CD4-positive, alpha-beta T cell treated with Interleukin-10 for 1 hour (primary cell): ENCODE results near the gene DRP2.
A peak's percentile ranks its signal among the peaks of the same experiment; 100 is the strongest.
"Not testable (repeated sequence)": the region's sequence is repeated elsewhere in the genome, so short reads cannot be mapped to it uniquely, and the experiment has no call there.

Experiments
- DNase-seq: peaks from one replicate; pipeline ENCODE4 v3.0.0-alpha.2; 2020

Gene DRP2, protein sequence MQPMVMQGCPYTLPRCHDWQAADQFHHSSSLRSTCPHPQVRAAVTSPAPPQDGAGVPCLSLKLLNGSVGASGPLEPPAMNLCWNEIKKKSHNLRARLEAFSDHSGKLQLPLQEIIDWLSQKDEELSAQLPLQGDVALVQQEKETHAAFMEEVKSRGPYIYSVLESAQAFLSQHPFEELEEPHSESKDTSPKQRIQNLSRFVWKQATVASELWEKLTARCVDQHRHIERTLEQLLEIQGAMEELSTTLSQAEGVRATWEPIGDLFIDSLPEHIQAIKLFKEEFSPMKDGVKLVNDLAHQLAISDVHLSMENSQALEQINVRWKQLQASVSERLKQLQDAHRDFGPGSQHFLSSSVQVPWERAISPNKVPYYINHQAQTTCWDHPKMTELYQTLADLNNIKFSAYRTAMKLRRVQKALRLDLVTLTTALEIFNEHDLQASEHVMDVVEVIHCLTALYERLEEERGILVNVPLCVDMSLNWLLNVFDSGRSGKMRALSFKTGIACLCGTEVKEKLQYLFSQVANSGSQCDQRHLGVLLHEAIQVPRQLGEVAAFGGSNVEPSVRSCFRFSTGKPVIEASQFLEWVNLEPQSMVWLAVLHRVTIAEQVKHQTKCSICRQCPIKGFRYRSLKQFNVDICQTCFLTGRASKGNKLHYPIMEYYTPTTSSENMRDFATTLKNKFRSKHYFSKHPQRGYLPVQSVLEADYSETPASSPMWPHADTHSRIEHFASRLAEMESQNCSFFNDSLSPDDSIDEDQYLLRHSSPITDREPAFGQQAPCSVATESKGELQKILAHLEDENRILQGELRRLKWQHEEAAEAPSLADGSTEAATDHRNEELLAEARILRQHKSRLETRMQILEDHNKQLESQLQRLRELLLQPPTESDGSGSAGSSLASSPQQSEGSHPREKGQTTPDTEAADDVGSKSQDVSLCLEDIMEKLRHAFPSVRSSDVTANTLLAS

DNA sequence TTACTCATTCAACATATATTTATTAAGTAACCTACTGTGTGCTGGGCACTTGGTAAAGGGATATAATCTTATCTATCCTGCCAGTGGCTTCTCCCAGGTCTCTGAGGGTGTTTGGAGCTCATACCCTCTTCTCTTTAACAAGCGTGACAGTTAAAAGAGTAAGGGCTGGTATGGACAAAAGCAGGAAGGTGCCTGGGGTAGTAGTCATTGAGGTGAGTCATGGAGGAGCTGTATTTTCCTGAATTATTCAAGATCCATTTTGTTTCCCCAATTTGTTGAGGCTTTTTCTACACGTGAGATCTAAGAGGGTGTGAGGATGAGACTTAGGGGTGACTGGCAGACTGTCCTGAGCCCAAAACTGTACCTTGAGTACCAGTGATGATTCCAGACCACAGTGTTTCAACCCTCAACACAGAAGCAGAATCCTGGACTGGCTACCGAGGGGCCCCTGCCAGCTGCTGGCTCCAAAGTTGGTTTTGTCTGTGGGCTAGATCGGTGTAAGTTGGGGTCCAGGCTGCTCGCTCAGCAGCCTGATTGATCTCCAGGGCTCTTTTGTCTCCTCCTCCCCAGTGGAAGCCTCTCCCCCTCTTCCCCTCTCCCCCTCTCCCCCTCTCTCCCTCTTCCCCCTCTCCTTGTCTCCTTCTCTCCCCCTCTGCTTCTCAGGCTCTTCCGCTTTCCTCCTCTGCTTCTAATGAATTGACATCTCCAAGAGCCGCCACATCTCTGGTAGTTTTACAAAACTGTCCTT is at the start of gene DRP2:
Gene DRP2 (plus strand): TSS at position 671 of the 748 bp plus-strand sequence. CDS start 11,862 bp downstream, outside the sequence.
- no peak for DNase-seq

DNA sequence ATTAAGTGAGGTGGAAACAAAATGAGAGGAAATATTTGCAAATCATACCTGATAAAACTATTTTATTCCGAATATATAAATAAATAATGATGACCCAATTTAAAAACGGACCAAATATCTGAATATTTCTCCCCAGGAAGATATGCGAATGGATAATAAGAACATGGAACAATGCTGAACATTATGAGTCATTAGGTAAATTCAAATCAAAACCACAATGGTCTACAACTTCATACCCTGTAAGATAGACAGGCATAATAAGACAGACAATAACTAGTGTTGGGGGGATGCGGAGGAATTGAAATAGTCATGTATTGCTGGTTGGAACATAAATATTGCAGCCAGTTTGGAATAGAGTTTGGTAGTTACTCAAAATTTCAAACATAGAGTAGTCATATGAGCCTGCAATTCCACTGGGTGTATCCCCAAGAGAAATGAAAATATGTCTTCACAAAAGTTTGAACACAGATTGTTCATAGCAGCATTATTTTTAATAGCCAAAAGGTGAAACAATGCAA is 47.6 kb upstream of the DRP2 start:
- no peak for DNase-seq

DNA sequence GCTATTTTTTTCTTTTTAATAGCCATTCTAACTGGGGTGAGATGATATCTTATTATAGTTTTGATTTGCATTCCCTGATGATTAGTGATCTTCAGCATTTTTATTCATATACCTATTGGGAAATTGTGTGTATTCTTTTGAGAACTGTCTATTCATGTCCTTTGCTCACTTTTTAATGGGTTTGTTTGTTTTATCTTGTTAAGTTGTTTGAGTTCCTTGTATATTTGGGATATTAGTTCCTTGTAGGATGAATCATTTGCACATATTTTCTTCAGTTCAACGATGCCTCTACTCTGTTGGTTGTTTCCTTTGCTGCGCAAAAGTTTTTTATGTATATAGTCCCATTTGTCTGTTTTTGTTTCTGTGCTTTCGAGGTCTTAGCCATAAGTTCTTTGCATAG is 43.1 kb upstream of the DRP2 start:
- no peak for DNase-seq

DNA sequence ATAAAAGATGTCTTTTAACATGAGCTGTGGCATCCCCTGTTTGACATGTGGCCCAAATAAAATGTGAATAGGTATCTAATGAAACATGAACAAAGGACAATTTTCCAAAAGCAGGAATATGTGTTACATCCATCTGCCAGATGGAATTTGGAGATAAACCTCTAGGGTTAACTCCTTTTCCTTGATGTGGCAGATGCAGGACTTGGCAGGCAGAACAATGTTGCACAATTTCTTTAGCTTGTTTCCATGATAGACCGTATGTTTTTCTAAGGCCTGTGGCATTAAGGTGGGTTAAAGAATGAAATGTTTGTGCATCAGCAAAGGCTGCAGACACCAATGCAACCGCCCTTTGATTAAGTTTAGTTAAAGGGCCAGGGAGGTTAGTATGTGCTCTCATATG is 34.7 kb upstream of the DRP2 start:
- not testable (repeated sequence) for DNase-seq

DNA sequence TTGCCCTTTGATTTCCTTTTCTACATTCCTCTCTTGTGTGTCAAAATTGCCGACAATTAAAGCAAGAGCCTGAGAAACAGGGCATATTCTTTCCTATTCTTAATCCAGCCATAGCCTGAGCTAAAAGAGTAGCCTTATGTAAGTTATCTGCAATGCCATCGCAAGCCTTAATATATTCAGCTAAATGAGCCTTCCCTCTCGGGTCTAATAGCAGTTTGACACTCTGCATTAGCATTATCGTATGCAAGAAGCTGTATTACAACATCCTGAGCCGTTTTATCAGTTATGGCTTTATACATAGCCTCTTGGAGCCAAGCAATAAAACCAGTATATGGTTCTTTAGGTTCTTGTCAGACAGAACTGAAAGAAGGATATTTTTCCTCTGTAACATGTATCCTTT is 31.6 kb upstream of the DRP2 start:
- not testable (repeated sequence) for DNase-seq

DNA sequence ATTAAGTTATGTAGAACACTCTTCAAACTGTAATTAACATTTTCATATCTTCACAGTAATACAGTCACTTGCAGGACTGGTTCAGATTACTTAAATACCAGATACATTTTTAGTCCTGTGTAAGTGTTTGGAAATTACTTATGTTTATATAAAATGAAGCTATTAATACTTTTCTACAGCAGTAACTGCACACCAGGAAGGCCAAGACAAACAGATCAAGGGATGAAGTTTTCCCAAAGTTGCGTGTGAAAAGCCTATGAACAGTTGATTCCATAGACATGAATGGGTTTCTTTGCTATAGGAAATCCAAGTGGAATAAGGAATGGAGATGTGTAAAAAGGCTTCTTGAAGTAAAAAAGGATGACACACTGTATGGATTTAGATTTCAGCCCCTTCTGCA is 28.9 kb upstream of the DRP2 start:
- DNase-seq = no peak

DNA sequence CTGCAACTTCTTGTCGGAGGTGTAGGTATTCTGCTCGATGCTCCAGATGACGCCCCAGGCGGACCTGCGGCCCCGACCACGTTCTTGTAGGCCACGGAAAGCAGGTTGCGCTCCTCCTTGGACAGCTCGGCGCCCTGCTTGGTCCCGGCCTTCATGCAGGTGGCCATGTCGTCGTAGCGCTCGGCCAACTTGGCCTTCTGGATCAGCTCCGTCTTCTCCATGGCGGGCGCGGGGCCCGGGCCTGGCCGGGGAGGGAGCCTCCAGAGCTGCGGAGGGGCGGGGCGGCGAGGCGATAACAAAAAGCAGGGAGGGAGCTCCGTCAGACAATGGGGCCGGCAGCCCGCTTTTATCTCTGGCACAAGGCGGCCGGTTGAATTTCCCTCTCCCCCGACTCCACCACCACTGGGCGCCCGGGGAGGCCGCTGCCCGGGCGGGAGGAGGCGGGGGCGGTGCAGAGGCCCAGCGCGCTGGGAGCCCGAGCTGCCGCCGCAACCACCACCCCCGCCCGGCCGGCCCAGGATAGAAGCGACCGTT is 28.3 kb upstream of the DRP2 start:
- no peak for DNase-seq

DNA sequence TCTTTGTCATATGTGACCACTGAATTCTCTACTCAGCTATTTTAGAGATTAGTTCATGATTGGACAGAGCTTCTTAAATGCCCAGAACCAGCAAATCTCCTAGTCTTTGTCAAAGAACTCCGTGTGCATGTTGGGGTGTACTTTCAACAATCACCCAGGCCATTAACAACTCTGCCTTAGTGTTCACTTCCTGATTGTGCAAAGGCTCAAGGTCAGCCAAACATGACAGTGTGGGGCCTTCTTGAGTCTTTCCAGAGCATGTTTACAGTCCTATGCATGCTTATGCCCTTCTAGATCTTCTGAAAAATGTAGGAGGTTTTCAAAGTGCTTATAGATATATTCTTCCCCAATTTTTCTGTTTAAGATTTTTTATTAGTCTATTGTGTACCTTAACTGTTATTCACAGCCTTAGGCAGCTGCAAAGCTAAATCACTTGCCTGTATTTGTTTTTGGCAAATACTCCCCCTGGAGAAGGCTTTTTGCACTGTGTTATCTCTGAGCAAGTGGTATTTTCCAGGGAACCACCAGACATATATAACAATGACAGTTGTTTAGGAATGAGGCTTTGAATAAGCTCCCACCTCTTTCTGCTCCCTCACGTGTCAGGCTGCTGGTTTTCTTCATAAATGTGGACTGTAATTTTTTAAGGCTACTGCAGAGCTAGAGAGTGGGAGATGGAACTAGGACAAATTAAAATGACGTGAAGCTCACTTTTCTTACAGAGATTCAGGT is 24.0 kb upstream of the DRP2 start:
- DNase-seq = no peak

DNA sequence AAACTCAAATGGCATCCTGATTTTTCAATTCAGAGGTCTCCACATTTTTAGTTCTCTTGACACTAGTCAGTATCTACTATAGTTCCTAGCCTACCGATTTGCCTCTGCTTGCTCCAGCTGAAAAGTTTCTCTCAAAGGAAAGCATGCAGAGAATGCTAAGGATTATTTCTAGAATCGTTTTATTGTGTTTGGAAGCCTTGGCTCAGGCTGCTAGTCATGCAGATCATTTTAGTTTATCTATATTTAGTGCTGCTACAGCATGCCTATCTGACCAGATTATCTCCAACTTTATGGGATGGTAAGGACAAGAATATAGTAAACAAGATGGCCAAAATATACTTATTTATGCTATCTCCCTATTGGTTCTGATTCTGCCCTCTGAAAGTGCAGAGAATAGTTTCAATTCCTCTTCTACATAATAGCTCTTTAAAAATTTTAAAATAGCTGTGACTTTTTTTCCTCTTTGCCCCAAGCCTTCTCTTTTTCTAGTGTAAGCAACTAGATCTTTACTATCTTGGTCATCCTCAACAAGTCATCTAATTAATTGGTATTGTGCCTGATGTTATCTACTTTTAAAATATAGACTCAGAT is 15.7 kb upstream of the DRP2 start:
- no peak for DNase-seq

DNA sequence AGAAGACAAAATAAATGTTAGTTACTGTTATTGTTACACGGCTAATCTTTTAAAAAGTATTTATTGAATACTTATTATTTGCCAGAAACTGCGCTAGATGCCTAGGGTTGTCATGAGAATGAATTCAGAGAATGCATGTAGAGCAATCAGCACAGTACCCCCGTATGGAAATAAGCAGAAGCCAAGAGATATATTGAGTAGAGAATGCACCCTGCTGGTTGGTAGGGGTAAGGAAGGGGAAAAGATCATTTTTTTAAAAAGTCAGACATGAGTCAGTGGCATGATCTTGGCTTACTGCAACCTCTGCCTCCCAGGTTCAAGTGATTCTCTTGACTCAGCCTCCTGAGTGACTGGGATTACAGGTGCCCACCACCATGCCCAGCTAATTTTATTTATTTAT is 13.1 kb upstream of the DRP2 start:
- DNase-seq = peak; percentile 22

DNA sequence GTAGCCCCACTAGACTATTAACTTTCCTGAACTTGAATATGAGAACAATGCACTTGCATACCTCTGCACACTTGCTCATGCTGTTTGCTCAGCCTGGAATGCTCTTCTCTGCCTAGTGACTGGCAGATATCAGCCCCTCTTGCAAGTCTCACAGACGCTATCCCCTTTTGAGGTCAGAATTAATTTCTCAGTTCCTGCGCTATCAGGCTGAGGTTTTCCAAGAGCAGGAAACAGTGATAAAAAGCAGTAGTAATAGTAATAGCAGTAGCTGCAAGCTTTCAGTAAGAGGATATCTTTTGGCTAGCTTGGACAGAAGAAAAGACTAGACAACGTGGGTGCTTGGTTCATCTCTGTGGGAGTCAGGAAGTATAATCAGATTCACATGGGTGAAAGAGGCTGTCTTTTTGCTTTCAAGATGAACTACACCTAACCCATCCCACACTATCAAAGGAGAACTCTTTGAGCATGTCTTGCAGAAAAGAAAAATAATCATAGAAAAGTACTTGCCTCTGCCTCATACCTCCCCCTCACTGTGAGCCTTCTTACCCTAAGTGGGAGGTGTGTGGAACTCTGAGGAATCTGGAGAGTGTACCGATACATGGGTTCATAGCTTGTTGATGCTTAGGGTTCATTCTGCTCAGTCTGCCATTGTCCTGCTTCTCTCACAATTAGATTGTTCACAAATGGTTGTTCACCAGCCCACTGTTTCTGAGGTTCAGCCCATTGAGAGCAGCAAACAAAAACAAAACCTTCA is 11.3 kb upstream of the DRP2 start:
- no peak for DNase-seq

DNA sequence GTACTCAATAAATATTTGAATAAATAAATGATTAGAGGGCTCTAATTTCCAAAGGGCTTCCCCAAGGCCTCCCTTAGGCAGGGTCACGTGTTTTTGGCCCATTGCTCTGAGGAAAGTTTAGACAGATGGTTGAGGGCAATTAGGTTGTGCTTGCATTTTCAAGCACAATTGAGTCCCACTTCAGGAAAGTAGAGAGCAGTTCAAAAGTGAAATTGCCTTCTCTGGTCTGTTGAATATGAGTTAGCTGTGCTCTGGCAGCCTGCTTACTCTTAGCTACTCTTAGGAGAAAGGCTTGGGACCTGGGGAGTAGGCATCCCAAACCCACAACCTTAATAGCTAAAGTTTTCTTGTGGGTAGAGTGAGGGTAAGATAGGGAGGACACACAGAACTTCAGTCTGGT is 9.0 kb upstream of the DRP2 start:
- no peak for DNase-seq

DNA sequence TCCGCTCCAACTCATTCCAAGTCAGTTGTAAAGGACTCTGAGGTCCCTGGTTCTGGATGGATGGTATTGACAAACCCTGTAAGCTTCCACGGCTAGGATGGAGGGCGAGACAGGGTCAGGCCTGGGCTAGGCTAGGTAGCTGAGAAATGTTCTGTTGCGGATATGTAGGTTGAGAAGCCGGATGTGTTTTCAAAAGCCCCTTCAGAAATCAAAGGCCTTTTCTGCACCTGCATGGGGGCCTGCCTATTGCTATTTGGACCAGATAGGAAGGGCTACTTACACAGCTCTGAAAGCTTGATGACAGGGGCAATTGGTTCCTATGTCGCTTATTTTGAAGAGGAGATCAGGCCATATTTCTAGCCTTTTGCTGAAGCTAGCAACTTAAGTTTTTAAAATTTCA is 1.9 kb upstream of the DRP2 start:
- DNase-seq = no peak

DNA sequence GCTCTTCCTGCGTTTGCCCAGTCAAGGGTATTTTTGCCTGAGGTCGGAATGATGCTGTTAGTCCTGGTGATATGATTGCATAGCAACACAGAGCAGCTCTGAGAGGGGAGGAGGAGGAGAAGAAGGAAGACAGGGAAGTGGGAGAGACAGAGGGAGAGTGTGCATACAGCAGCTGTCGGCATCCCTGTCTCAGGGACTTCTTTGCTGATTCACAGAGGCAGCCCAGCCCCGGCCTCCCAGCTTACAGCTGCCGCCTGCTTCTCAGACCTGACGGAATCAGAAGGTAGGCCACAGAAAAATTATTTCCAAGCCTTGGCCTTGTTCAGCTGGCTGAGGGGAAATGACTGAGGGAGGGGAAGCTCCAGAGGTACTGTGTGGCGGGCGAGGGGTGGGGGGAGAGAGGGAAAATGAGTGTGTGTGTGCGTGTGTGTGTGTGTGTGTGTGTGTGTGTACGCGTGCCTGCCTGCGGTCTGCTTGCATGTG is 319 bp downstream of the DRP2 start:
- DNase-seq = peak; percentile 5

DNA sequence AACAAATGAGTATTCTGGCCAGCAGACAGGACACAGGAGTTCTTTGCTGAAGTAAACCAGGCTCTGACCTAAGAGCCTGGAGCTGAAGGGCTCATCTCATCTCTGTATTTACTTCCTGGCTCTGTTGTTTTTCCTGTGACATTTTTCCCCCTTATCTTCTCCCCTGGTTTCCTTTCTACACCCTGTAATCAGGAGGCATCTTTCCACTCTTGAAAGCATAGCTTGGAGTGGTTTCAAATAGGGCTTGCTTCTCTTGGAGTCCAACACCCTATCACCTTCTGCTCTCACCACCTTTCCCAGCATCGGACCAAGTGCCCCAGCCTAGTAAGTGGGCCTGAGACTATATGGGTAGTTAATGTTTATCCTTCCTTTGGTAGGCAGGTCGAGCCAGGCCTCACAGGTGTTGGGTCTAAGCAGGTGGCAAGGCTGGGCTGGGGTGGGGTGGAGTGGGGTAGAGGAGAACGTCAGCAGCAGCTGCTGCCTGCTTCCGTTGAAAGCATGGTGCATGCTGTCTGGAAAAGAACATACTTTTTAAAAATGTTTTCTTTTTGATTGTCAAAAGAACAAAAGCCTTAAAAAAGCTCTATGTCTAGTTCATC is 1.2 kb downstream of the DRP2 start:
- no peak for DNase-seq

DNA sequence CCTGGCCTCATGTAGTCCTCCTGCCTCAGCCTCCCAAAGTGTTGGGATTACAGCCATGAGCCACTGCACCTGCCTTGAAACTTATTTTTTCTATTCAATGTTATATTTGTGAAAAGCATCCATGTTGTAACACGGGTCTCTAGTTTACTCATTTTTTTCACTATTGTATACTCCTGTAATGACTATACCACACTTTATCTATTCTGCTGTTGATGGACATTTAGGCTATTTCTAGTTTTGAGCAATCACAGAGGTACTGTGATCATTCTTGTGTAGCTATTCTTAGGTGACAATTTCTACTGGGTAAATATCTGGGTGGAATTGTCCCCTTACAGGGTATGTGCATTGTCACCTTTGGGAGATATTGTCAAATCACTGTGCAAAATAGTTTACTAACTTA is 3.6 kb downstream of the DRP2 start:
- no peak for DNase-seq

DNA sequence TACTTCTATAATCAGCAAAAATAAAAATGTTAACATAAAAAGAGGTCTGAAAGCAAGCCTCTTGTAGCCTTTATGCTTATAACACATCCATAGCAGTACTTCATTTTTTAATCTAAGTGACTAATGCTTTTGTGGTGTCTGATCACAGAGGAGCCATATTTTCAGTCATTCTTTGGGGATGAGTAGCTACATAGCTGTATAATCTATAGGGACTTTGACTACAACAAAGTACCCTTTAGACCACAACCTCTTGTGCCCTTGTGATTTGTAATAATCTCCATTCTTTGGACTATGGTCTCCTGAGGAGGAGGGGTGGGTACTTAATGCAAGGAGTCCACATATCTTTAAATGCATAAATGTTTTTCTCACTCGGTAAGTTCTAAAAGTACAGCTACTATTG is 9.6 kb downstream of the DRP2 start:
- no peak for DNase-seq

DNA sequence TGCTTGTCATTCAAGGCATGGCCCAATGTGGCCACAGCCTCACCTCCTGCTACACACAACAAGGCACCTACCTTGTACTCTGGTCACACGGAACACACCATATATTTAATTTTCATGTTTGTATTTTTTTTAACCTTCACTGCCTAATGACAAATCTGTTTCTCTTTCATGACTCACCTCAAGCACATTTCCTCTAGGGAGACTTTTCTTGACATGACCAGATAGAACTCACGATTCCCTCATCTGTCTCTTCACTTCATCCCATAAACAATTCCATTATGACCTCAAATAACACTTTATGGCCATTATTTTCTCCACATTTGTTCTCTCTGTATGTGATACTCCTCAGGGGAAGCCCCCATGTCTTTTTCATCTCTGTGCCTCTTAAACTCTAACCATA is 11.1 kb downstream of the DRP2 start:
- DNase-seq = no peak

DNA sequence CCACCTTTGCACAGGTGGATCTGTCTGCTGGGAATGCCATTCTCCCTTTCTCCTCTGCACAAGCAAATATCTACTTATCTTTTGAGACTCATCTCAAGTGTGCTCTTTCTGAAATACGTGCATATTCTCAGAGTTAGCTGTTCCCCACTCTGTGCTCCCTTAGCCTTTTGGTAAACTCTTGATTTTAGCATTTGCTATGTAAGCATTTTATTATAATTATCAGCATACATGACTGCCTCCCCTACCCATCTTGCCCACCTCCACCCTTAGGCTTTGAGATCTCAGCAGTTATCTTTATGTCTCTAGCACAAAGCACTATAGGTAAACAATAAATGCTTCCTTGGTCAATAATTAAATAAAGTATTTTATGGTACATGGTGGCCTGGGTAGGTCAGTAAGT is 11.5 kb downstream of the DRP2 start:
- no peak for DNase-seq

DNA sequence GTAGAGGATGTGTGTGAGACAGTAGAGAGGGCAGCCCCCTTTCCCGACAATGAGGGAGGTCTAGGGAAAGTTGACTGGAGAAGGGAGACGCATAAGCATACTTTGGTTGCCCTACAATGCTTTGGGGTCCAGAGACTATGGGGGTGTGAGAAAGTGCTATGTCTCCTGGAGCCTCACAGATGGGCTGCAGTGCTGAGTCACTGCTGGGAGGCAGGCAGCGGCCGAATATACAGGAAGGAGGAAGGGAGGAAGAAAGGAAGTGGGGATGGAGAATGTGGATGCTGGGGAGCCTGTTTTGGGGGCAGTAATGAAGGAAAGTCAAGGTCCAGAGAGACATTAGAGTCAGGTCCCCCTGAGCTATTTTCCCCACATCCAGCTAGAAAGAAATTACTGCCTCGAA is 12.7 kb downstream of the DRP2 start:
- DNase-seq = no peak
